Measurements from ENCODE around the gene DNAH2.

DNAH2 gene

GRCh38 chr17:7716901-7717755 lies at the start of gene DNAH2:
TSS of gene DNAH2 (plus strand) at chr17:7717744. CDS start at chr17:7719735, 1,991 bp downstream.
- peak; percentile 95 for DNase-seq (ENCODE audit: low read depth)

- DNase-seq (ENCODE audit: low read depth) = no peak
Observed at GRCh38 chr17:7668482-7668881, 49.1 kb upstream of the DNAH2 start.

- DNase-seq (ENCODE audit: low read depth) = no peak
Observed at GRCh38 chr17:7673239-7673638, 44.3 kb upstream of the DNAH2 start.

- DNase-seq (ENCODE audit: low read depth) = no peak
Observed at GRCh38 chr17:7674934-7675333, 42.6 kb upstream of the DNAH2 start.

GRCh38 chr17:7676533-7676932 lies 41.0 kb upstream of the DNAH2 start:
- DNase-seq (ENCODE audit: low read depth) = no peak

- DNase-seq (ENCODE audit: low read depth) = no peak
Observed at GRCh38 chr17:7677388-7678067, 40.0 kb upstream of the DNAH2 start.

GRCh38 chr17:7684851-7685532 lies 32.6 kb upstream of the DNAH2 start:
- no peak for DNase-seq (ENCODE audit: low read depth)

GRCh38 chr17:7685533-7686221 lies 31.9 kb upstream of the DNAH2 start:
- peak; percentile 93 for DNase-seq (ENCODE audit: low read depth)

GRCh38 chr17:7686222-7687071 lies 31.1 kb upstream of the DNAH2 start:
- peak; percentile 83 for DNase-seq (ENCODE audit: low read depth)

- DNase-seq (ENCODE audit: low read depth) = peak; percentile 94
Observed at GRCh38 chr17:7687072-7687907, 30.3 kb upstream of the DNAH2 start, which contains the start of gene TP53. TSS of gene TP53 (minus strand) at chr17:7687490. CDS start at chr17:7676594, 10,896 bp downstream.

GRCh38 chr17:7687908-7688807 lies 29.4 kb upstream of the DNAH2 start, which contains the start of gene WRAP53:
TSS of gene WRAP53 (plus strand) at chr17:7688477. CDS start at chr17:7688649, 172 bp downstream.
- peak; percentile 99 for DNase-seq (ENCODE audit: low read depth)

- no peak for DNase-seq (ENCODE audit: low read depth)
Observed at GRCh38 chr17:7688808-7689316, 28.7 kb upstream of the DNAH2 start.

GRCh38 chr17:7695586-7695985 lies 22.0 kb upstream of the DNAH2 start:
- DNase-seq (ENCODE audit: low read depth) = no peak

GRCh38 chr17:7697828-7698588 lies 19.5 kb upstream of the DNAH2 start:
- no peak for DNase-seq (ENCODE audit: low read depth)

GRCh38 chr17:7700510-7700909 lies 17.0 kb upstream of the DNAH2 start:
- no peak for DNase-seq (ENCODE audit: low read depth)

GRCh38 chr17:7701681-7702080 lies 15.9 kb upstream of the DNAH2 start:
- DNase-seq (ENCODE audit: low read depth) = no peak

GRCh38 chr17:7702776-7703175 lies 14.8 kb upstream of the DNAH2 start:
- DNase-seq (ENCODE audit: low read depth) = no peak

Measured in EH (cell line).